GM12874 (cell line): ENCODE measurements around the gene CDH16.

Experiments
- TF ChIP-seq, protein P1 (sequence below): IDR thresholded peaks from 2 replicates; pipeline ENCODE4 v1.5.1; 2011; ENCODE audit warnings: low read depth, mild to moderate bottlenecking, control low read depth, low read length, moderate library complexity; ENCODE audit not compliant: insufficient read depth

Gene CDH16

DNA sequence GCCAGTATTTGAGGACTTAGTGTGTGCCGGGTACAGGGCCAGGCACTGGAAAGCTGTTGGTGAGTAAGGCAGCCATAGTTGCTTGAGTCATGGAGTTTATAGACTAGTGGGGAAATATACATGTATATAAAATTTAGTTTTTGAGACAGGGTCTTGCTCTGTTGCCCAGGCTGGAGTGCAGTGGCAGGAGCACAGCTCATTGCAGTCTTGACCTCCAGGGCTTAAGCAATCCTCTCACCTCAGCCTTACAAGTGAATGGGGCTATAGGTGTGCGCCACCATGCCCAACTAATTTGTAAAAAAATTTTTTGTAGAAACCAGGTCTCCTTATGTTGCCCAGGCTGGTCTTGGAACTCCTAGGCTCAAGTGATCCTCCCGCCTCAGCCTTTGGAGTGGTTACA, 36.0 kb downstream of the CDH16 start:
- TF ChIP-seq, protein P1, sequence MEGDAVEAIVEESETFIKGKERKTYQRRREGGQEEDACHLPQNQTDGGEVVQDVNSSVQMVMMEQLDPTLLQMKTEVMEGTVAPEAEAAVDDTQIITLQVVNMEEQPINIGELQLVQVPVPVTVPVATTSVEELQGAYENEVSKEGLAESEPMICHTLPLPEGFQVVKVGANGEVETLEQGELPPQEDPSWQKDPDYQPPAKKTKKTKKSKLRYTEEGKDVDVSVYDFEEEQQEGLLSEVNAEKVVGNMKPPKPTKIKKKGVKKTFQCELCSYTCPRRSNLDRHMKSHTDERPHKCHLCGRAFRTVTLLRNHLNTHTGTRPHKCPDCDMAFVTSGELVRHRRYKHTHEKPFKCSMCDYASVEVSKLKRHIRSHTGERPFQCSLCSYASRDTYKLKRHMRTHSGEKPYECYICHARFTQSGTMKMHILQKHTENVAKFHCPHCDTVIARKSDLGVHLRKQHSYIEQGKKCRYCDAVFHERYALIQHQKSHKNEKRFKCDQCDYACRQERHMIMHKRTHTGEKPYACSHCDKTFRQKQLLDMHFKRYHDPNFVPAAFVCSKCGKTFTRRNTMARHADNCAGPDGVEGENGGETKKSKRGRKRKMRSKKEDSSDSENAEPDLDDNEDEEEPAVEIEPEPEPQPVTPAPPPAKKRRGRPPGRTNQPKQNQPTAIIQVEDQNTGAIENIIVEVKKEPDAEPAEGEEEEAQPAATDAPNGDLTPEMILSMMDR = no peak

DNA sequence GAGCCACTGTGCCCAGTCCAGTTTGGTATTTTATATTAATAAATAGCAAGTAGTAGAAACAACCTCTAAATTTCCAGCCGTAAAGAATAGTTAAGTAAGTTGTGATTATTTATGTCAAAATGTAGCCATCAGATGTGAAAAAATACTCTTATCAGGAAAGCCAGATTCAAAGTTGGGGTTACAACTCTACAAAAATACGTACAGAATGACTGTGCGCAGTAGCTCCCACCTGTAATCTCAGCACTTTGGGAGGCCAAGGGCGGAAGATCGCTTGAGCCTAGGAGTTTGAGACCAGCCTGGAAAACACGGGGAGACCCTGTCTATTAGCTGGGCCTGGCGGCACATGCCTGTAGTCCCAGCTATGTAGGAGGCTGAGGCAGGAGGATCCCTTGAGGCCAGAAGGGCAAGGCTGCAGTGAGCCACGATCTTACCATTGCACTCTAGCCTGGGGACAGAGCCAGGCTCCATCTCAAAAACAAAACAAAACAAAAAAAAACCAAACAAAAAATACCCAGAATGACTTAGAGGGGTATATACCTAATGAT, 36.6 kb downstream of the CDH16 start:
- TF ChIP-seq, protein P1 = no peak

DNA sequence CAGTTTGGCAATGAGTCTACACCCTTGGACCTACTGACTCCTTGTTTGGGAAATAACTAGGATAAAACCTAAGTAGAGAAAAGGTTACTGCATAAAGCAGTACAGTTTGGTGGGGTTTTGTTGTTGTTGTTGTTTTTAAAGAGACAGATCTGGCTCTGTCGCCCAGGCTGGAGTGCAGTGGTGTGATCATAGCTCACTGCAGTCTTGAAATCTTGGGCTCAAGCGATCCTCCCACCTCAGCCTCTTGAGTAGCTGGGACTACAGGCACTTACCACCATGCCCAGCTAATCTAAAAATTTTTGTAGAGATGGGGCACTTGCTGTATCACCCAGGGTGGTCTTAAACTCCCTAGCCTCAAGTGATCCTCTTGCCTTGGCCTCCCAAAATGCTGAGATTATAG, 37.1 kb downstream of the CDH16 start:
- TF ChIP-seq, protein P1 = no peak

DNA sequence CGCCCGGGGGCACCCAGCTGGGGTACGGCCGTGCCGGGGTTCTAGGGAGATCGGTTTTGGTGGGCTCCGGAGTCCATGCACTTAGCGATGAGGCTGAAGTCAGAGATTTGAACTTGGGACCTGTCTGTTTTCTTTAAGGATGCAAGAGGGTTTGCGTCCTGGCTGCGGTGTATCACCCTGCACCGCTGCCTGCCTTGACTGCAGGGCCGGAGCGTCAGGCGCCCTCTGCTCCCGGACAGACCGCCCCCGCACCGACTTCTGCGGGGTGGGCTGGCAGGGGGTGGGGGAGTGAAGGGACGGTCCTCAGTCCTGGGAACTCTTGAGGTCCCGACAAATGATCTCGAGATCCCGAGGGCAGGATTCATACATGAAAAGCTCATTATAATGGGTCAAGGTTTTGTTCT, 37.7 kb downstream of the CDH16 start:
- TF ChIP-seq, protein P1 = no peak

DNA sequence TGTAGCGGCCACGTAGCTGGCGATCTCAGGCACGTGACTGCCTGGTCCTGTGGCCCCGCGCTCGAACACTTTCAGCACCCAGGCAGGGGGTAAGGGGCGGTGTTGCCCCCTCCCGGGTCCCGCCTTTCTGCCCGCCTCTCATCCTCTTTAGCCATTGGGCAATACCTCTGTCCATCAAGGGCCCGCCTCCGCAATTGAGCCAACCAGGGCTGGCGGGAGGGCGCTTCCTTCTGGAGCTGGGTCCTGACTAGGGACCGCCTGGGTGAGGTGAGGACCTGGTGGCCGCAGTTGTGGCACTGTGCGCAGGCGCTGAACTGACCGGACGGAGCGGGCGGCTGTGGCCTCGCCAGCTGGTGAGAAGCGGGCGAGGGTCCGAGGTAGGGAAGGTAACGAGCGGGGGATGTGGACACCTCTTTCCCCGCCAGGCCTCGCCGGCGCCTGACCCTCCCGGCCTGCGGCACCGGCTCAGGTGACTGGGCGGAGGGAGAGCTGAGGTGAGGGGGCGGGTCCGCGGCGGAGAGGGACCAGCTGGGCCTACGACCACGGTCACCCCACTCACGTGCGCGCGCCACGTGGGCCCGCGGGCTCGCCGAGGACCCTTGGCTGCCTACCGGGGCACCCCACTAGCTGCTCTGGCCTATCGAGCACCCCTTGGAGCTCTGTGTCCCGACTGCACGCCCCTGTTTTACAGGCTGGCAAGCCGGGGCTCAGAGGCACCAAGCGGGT, 38.2 kb downstream of the CDH16 start, which contains the start of gene PDP2:
PDP2 (plus strand) TSS at position 228 of the 726 bp plus-strand sequence. CDS start 3,770 bp downstream, outside the sequence.
- TF ChIP-seq, protein P1 = no peak

DNA sequence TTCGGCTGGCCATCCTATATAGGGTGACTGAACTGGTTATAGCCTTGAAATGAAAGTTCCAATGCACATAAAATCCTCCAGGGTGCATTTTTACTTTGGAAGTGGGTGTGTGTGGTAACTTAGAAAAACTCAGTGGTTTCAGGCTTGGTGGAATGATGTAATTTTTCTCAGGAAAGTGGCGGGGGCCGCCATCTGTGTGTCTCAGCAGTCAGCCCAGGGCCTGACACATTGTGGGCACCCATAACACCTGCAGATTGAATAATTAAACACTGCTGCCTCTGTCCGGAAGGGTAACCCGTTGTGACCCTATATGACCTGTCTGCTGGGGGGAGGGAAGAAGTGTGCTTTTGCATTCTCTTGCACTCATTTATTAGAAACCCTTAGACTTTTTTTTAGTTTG, 40.6 kb downstream of the CDH16 start:
- TF ChIP-seq, protein P1 = no peak

DNA sequence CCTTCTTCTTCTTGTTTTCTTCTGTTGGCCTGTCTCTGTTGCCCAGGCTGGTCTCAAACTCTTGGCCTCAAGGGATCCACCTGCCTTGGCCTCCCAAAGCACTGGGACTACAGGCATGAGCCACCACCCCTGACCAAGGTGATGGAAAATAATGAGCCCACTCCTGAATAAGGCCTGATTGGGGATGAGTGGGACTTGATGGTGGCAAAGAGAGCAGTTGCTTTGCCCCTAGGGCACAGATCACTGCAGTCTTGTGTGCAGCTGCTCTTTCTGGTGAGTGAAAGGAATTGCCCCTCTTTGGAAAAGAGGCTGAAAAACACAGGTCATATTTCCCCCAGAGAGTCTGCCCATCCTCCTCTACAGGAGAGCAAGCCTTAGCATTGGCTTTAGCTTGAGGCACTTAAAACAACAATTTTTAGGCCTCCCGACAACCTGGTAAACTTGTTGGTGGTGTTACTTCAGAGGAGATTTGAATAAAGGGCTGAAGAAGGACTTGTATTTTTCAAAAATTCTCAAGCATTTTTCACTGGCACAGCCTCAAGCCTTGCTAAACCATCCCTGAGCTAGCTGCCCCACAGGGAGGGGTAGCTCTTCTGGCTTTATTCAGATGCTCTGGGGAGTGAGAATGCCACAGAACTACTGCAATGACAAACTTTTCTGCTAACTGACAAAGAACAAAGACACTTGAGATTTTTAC, 44.5 kb downstream of the CDH16 start:
- TF ChIP-seq, protein P1 = no peak
